DMS 273 (cell line): ENCODE measurements around the gene PHF19.

ENCODE experiments used
- DNase-seq: peaks from one replicate; lab custom pipeline; 2025; ENCODE audit not compliant: unreplicated experiment; lab: John Stamatoyannopoulos, UW

The PHF19 gene

GRCh38 chr9:120874226-120875194 is 2.5 kb downstream of the PHF19 start:
- no peak for DNase-seq

GRCh38 chr9:120873512-120873911 is 3.5 kb downstream of the PHF19 start:
- no peak for DNase-seq

GRCh38 chr9:120872791-120873502 is 4.0 kb downstream of the PHF19 start:
- no peak for DNase-seq

DNA sequence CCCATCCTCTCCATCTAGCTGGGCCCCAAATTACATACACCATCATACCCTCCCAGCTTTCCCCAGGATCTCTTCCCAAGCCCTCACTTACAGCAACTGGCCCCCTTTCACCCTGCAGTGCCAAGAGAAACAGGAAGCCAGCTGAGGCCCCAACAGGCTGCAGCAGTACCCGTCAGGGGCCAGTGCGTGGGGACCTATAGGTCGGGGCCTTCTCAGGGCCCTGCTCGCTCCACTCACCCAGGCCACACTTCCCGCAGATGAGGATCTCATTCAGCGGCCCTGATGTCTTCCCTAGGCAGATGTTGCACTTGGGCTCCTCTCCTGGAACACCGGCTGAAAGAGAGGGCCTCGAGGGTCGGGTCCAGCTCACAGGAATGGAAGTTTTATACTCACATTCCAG is 6.8 kb downstream of the PHF19 start:
- DNase-seq: no peak

DNA sequence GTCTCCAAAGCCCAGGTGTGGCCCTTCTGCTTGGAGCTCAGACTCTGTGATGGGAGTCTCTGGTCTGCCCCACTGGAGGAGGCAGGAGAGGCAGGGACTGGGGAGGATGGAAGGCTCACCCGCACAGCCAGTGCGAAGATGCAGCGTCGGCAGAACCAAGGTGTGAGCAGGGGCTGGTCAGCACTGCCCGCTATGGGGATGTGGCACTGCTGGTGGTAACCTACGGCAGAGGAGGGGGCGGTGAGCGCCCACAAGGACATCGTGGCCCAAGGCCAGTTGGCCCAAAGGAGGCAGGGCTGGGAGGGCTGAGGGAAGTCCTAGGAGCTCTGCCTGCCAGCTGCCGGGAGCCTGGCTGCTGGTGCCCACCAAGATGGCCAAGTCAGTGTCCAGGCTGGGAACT is 7.3 kb downstream of the PHF19 start:
- DNase-seq: no peak

- DNase-seq: no peak
Observed at GRCh38 chr9:120869360-120869687, 7.7 kb downstream of the PHF19 start.

GRCh38 chr9:120868676-120869359 is 8.2 kb downstream of the PHF19 start:
- DNase-seq: peak; percentile 30

DNA sequence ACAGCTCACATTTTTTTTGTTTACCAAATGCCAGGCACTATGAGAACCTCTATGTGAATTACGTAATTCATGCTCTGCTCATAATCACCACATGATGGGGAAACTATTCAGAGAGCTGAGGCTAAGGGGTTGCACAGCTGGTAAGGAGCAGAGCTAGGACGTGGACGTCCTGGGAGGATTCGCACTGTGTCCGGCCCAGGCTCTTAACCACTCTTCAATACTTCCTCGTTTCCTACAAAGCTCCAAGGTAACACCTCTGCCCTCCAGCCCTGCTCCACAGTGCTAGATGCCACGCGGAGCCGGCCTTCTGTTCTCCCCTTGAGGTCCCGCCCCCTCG is 8.7 kb downstream of the PHF19 start:
- DNase-seq: no peak

- DNase-seq: no peak
Observed at GRCh38 chr9:120867676-120868338, 9.2 kb downstream of the PHF19 start.

DNA sequence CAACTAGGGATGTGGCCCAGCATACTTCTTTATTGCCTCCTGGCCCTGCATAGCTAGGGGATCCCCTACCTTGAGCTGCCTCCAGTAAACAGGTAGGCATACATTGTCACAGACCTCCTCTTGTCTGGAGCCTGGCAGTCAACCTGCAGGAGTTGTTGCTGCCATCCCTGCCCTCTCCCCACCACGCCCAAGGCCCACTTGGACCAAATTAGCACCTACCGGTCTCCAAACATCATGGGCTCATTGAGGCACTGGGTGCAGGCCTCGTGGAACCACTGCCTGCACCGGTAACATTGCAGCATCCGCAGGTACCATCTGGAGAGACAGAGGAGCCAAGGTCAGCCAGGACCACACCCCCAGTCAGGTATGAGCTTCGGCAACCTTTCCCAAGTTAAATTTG is 10.3 kb downstream of the PHF19 start:
- no peak for DNase-seq

DNA sequence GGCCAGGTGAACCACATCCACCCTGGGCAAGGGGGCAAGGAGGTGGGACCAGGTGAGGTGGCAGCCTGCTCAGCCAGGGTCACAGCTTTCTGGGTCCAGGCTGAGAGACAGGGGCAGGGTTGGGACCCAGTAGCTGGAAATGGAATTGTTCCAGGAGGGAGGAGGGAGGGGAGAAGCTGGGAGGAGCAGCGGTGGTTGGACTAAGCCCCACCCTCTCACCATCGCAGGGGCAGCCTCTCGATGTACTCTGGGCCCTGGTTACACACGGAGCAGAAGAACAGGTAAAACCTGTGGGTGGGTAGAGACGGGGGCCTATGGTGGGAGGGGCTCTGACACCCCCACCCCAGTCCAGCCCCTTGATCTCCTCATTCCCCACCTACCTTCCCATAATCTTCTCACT is 11.2 kb downstream of the PHF19 start:
- no peak for DNase-seq

- DNase-seq: no peak
Observed at GRCh38 chr9:120865176-120865575, 11.8 kb downstream of the PHF19 start.

- DNase-seq: no peak
Observed at GRCh38 chr9:120864719-120865118, 12.3 kb downstream of the PHF19 start.

DNA sequence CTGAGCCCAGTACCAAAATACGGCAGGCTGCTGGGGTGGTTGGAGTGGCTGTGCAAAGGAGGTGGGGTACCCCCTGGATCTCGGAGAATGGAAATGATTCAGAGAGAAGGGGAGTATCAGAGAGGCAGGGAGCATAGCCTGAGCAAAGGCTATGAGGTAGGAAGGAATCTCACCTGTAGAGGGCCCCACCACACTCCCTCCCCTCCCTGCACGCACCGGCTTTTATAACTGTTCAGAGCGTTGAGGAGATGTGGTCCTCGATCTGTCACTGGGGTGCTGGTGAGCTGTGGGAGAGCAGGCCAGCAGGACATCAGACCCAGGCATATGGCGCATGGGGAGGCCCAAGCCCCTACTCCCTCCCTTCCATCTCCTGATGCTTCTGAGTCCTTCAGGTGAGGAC is 13.2 kb downstream of the PHF19 start:
- no peak for DNase-seq

- no peak for DNase-seq
Observed at GRCh38 chr9:120862452-120862851, 14.5 kb downstream of the PHF19 start.

- no peak for DNase-seq
Observed at GRCh38 chr9:120861935-120862334, 15.1 kb downstream of the PHF19 start.

DNA sequence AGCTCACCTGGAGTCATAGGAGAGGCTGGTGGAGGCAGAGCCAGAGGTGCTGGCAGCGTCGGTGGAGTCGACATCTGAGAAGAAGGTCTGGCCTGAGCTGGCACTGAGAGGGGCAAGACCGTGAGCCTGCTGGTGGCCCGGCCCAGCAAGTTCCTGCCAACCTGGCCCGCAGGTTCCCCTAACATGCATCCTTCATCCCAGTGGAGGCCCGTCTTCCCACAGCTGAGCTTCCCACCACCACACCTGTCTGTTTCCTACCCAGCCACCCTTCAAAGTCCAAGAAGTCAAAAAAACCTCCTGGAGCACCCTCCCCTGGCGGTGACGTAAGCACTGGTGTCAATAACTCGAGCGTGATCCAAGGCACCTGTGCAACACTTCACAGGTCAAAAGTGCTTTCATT is 16.9 kb downstream of the PHF19 start:
- no peak for DNase-seq

- DNase-seq: peak; percentile 25
Observed at GRCh38 chr9:120859361-120859760, 17.6 kb downstream of the PHF19 start.

DNA sequence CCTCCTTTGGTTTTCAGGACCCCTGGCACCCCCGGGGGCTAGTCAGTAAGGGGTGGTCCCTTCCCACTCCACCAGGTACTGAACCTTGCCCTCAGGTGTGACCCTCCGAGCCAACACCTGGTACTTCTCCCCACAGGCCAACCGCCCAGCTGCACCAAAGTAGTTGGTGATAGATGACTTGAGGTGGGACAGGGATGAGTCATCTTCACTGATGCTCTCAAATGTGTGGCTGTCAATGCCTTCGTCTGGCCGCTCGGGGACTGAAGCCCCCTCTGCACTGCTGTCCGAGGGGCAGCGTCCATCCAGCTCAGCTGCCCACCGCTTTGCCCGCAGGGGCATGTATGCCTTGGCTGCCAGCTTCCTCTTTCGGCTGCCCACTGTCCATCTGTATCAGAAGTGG is 19.1 kb downstream of the PHF19 start:
- no peak for DNase-seq

DNA sequence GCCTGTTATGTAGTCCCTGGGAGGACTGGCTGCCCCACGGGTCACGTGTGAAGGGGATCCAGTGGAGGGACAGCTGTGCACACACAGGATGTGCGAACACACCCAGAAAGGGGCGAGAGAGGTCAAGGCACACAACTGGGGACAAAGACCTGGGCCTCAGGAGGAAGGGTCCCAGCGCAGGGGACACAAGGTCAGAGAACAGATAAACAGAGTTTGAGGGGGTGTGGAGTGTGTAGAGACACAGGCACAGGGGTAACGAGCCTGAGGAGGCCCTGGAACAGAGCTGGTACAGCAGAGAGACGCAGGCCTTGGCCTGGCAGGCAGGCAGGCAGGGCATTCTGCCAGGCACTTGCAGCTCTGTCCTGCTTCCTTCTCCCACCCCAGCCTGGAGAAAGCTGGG is 19.5 kb downstream of the PHF19 start:
- peak; percentile 32 for DNase-seq

DNA sequence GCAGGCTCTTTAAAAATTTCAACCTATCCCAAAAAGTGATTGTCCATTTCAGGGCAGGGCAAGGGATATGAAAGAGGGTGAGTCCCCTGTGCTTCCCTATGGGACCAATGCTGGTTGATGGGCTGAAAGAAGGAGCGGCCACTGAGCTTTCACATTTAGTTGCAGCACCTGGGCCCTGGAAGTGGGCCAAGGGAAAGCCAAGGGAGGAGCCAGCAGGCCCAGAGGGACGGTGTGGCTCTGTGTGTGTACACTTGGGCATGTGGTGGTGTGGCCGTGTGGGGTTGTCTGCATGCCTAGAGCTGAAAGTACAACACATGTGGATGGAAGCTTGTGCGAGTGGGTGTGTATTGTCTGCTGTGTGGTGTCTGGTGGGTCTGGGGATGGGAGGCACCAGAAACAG is 20.3 kb downstream of the PHF19 start:
- peak; percentile 85 for DNase-seq
